GM18907 (cell line): ENCODE data around the gene GNPTAB.

Experiments
- ATAC-seq: cut with Tn5 transposase; IDR thresholded peaks from one replicate; pipeline ENCODE4 v1.9.1; 2021; ENCODE audit warnings: mild to moderate bottlenecking, moderate library complexity; ENCODE audit not compliant: unreplicated experiment

Gene GNPTAB

GRCh38 chr12:101775816-101776215 is 54.9 kb downstream of the GNPTAB start:
- ATAC-seq = no peak

- peak; percentile 81 for ATAC-seq
These were observed 57.1 kb downstream of the GNPTAB start for GRCh38 chr12:101773650-101774162.

- ATAC-seq = no peak
These were observed 58.6 kb downstream of the GNPTAB start for GRCh38 chr12:101772012-101772775.

- no peak for ATAC-seq
These were observed 60.9 kb downstream of the GNPTAB start for GRCh38 chr12:101769865-101770264.

GRCh38 chr12:101768781-101769180 is 62.0 kb downstream of the GNPTAB start:
- no peak for ATAC-seq

GRCh38 chr12:101767537-101767936 is 63.2 kb downstream of the GNPTAB start:
- ATAC-seq = no peak

GRCh38 chr12:101764051-101764792 is 66.5 kb downstream of the GNPTAB start:
- no peak for ATAC-seq

GRCh38 chr12:101763246-101763931 is 67.4 kb downstream of the GNPTAB start:
- ATAC-seq = no peak

GRCh38 chr12:101761781-101762180 is 69.0 kb downstream of the GNPTAB start:
- no peak for ATAC-seq

- ATAC-seq = no peak
These were observed 69.4 kb downstream of the GNPTAB start for GRCh38 chr12:101761350-101761749.

GRCh38 chr12:101759396-101760047 is 71.2 kb downstream of the GNPTAB start:
- peak; percentile 43 for ATAC-seq

GRCh38 chr12:101750152-101750551 is 80.6 kb downstream of the GNPTAB start:
- ATAC-seq = no peak

GRCh38 chr12:101749657-101750056 is 81.1 kb downstream of the GNPTAB start:
- no peak for ATAC-seq

GRCh38 chr12:101748907-101749306 is 81.9 kb downstream of the GNPTAB start:
- ATAC-seq = no peak

- no peak for ATAC-seq
These were observed 83.1 kb downstream of the GNPTAB start for GRCh38 chr12:101747697-101748096.

GRCh38 chr12:101746661-101747060 is 84.1 kb downstream of the GNPTAB start:
- ATAC-seq = no peak

GRCh38 chr12:101746196-101746595 is 84.6 kb downstream of the GNPTAB start:
- ATAC-seq = no peak

- ATAC-seq = no peak
These were observed 85.3 kb downstream of the GNPTAB start for GRCh38 chr12:101745481-101745880.

- ATAC-seq = peak; percentile 95
These were observed 86.9 kb downstream of the GNPTAB start for GRCh38 chr12:101743724-101744472.

GRCh38 chr12:101743242-101743641 is 87.5 kb downstream of the GNPTAB start:
- no peak for ATAC-seq
